Mesenchymal stem cell (in vitro differentiated cells and primary cell): ENCODE measurements around the gene GJD2.

ENCODE experiments used
- DNase-seq: peaks from one replicate; pipeline ENCODE4 v3.0.0-alpha.2; 2013
- H2AFZ ChIP-seq: one replicate; pipeline ENCODE4 v1.6.1; 2013; ENCODE audit warnings: low read depth, mild to moderate bottlenecking, control low read depth, inconsistent platforms, low read length, moderate library complexity
- H2AK5ac ChIP-seq: 2 replicates; pipeline ENCODE4 v1.6.1; 2013; ENCODE audit warnings: low read length, moderate library complexity, mild to moderate bottlenecking, inconsistent platforms; ENCODE audit not compliant: severe bottlenecking
- H2BK120ac ChIP-seq: one replicate; pipeline ENCODE4 v1.6.1; 2013; ENCODE audit warnings: low read depth, mild to moderate bottlenecking, inconsistent platforms, low read length, moderate library complexity
- H2BK12ac ChIP-seq, 2 experiments: one replicate each; pipeline ENCODE4 v1.6.1; 2013; ENCODE audit warnings: inconsistent platforms in 2 of 2, low read length in 2 of 2, mild to moderate bottlenecking in 2 of 2, moderate library complexity in 2 of 2, control low read depth in 1 of 2
- H2BK15ac ChIP-seq: one replicate; pipeline ENCODE4 v1.6.1; 2013; ENCODE audit warnings: mild to moderate bottlenecking, low read depth, inconsistent platforms; ENCODE audit not compliant: poor library complexity, severe bottlenecking
- H2BK5ac ChIP-seq: 2 replicates; pipeline ENCODE4 v1.6.1; 2013; ENCODE audit warnings: low read depth, mild to moderate bottlenecking, low read length, control low read depth, inconsistent platforms; ENCODE audit not compliant: poor library complexity, severe bottlenecking
- H3K14ac ChIP-seq, 2 experiments: one replicate each; pipeline ENCODE4 v1.6.1; 2013; ENCODE audit warnings: inconsistent platforms in 2 of 2, low read length in 2 of 2, control low read depth in 1 of 2, mild to moderate bottlenecking in 1 of 2, moderate library complexity in 1 of 2
- H3K18ac ChIP-seq, 2 experiments: one replicate each; pipeline ENCODE4 v1.6.1; 2013; ENCODE audit warnings: inconsistent platforms in 2 of 2, low read length in 2 of 2, control low read depth in 1 of 2, low read depth in 1 of 2, mild to moderate bottlenecking in 1 of 2
- H3K23ac ChIP-seq, 2 experiments: one replicate each; pipeline ENCODE4 v1.6.1; 2013; ENCODE audit warnings: inconsistent platforms in 2 of 2, low read length in 2 of 2, mild to moderate bottlenecking in 2 of 2, moderate library complexity in 2 of 2, control low read depth in 1 of 2
- H3K27ac ChIP-seq: 2 replicates; pipeline ENCODE4 v1.5.1; 2013; ENCODE audit warnings: mild to moderate bottlenecking, moderate library complexity, low read length, control low read depth, inconsistent platforms; ENCODE audit not compliant: poor library complexity, severe bottlenecking
- H3K27me3 ChIP-seq, 2 experiments: 2 replicates each; pipeline versions ENCODE4 v1.6.1 to v1.7.0; 2013; ENCODE audit warnings: low read length in 2 of 2, mild to moderate bottlenecking in 2 of 2, moderate library complexity in 2 of 2, control low read depth in 1 of 2, inconsistent platforms in 1 of 2; ENCODE audit not compliant: control insufficient read depth in 1 of 2, insufficient read depth in 1 of 2
- H3K36me3 ChIP-seq, 2 experiments: 2 replicates each; pipeline versions ENCODE4 v1.6.1 to v1.7.0; 2013; ENCODE audit warnings: low read length in 2 of 2, control low read depth in 1 of 2, inconsistent platforms in 1 of 2, low read depth in 1 of 2, mild to moderate bottlenecking in 1 of 2; ENCODE audit not compliant: insufficient read depth in 2 of 2, control insufficient read depth in 1 of 2
- H3K4ac ChIP-seq, 2 experiments: one replicate each; pipeline ENCODE4 v1.6.1; 2013; ENCODE audit warnings: inconsistent platforms in 2 of 2, low read length in 2 of 2, mild to moderate bottlenecking in 2 of 2, moderate library complexity in 2 of 2, control low read depth in 1 of 2, low read depth in 1 of 2
- H3K4me1 ChIP-seq: 2 replicates; pipeline ENCODE4 v1.6.1; 2013; ENCODE audit warnings: low read depth, low read length, control low read depth; ENCODE audit not compliant: control insufficient read depth, insufficient read depth
- H3K4me2 ChIP-seq: 2 replicates; pipeline ENCODE4 v1.6.1; 2013; ENCODE audit warnings: low read length, mild to moderate bottlenecking, inconsistent platforms; ENCODE audit not compliant: poor library complexity, severe bottlenecking
- H3K4me3 ChIP-seq, 2 experiments: 2 replicates each; pipeline versions ENCODE4 v1.5.1 to v1.7.0; 2013; ENCODE audit warnings: low read length in 2 of 2, mild to moderate bottlenecking in 2 of 2, control low read depth in 1 of 2, low read depth in 1 of 2; ENCODE audit not compliant: insufficient read depth in 1 of 2
- H3K79me1 ChIP-seq: replicated peaks from 2 replicates; pipeline ENCODE4 v1.6.1; 2013; ENCODE audit warnings: mild to moderate bottlenecking, control low read depth, low read length, inconsistent platforms; ENCODE audit not compliant: poor library complexity, severe bottlenecking
- H3K9ac ChIP-seq: 2 replicates; pipeline ENCODE4 v1.7.0; 2013; ENCODE audit warnings: mild to moderate bottlenecking, low read length, moderate library complexity
- H3K9me3 ChIP-seq: 2 replicates; pipeline ENCODE4 v1.7.0; 2013; ENCODE audit warnings: mild to moderate bottlenecking, low read length; ENCODE audit not compliant: control insufficient read depth
- H4K8ac ChIP-seq: one replicate; pipeline ENCODE4 v1.6.1; 2013; ENCODE audit warnings: inconsistent platforms, mild to moderate bottlenecking, low read length, moderate library complexity
- H4K91ac ChIP-seq: one replicate; pipeline ENCODE4 v1.6.1; 2013; ENCODE audit warnings: mild to moderate bottlenecking, low read length, inconsistent platforms
- WGBS: methylation state at CpG from one replicate; pipeline ENCODE4 v1.1.7; 2013; ENCODE audit warnings: mixed read lengths; 5-methylcytosine and 5-hydroxymethylcytosine counted together

GJD2 gene

DNA sequence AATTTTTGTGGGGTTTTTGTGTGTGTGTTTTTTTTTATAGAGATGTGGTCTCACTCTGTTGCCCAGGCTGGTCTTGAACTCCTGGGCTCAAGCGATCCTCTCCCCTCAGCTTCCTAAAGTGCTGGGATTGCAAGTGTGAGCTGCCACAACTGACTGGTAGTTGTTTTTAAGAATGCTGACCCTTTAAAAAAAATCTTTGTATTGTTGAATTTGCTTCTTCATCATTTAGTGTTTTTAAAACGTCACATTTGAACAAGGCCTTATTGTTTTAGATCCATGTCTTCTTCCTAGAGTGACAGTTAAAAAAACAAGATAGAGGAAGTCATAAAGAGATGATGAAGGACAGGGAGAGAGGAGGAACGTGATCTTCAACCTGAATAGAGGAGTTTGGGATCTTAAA is 24.1 kb downstream of the GJD2 start:
- Histone ChIP-seq H3K79me1 (no peaks in the 10 kb centered on the region), H2AK5ac (no peak overlapping the region), H2BK5ac (no peak overlapping the region), H3K14ac (no peak overlapping the region), H3K4me2 (no peak overlapping the region), H3K4me3 (no peak overlapping the region), H4K91ac (no peak overlapping the region), H3K18ac (no peak overlapping the region), H4K8ac (no peak overlapping the region), H2BK120ac (no peak overlapping the region), H3K4me1 (no peaks in the 10 kb centered on the region), H3K23ac (no peak overlapping the region), H2AFZ (no peak overlapping the region), H2BK15ac (no peak overlapping the region), H3K36me3 (no peaks in the 10 kb centered on the region), H3K9me3 (no peaks in the 10 kb centered on the region), H2BK12ac (no peak overlapping the region), H3K27ac (no peak overlapping the region), H3K27me3 (peaks cover 4 to 50% of the 10 kb centered on the region in 2 experiments), H3K4ac (no peak overlapping the region), H3K9ac (no peak overlapping the region)
- WGBS, result 60% methylated on average over 2 of the region's 3 CpGs
- DNase-seq, result no peak

DNA sequence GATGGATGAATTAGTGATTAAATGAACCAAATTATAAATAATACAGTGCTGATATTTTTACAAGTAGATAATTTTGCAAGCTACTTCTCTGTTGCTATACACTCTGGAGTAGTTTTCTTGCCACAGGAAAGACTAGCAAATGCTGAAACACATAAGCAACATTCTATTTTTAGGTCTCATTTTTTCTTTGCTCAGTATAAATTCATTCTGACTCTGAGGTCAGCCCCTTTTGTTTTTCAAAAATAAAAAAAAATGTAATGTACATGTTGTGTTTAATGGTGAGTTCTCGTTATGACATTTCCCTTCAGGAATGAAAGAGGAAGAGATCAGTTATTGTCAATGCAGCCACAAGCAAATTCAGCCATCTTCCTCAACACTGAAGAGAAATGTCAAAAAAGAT is 24.9 kb downstream of the GJD2 start:
- Histone ChIP-seq H2BK120ac (no peak overlapping the region), H3K18ac (no peak overlapping the region), H3K4me1 (no peaks in the 10 kb centered on the region), H3K4ac (no peak overlapping the region), H2BK12ac (no peak overlapping the region), H3K36me3 (no peaks in the 10 kb centered on the region), H3K27me3 (peaks cover 5 to 47% of the 10 kb centered on the region in 2 experiments), H3K4me2 (no peak overlapping the region), H3K14ac (no peak overlapping the region), H4K91ac (no peak overlapping the region), H2AFZ (no peak overlapping the region), H3K9ac (no peak overlapping the region), H3K23ac (no peak overlapping the region), H4K8ac (no peak overlapping the region), H2BK5ac (no peak overlapping the region), H3K79me1 (no peaks in the 10 kb centered on the region), H2BK15ac (no peak overlapping the region), H2AK5ac (no peak overlapping the region), H3K9me3 (no peaks in the 10 kb centered on the region), H3K27ac (no peak overlapping the region), H3K4me3 (no peak overlapping the region)
- WGBS, result no CpG with 5 or more reads among the region's 1 CpG
- DNase-seq, result no peak

DNA sequence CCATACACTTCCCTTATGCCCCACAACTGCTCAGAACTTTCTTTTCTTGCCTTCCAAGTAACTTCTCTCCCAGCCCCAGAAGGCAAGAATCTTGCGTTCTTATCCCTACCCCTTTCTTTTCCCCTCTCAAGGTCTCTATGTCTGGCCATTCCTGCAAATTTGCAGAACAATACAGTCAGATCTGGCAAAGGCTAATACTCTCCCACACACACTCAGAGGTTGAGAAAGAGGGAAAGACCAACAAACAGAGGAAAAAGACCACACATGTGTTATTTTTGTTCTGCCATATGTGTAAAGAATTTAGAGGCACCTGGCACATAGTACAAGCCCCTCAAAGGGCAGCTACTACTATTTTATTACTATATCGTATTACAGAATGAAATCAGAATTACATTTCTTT is 25.7 kb downstream of the GJD2 start:
- Histone ChIP-seq H3K9ac (no peak overlapping the region), H4K8ac (no peak overlapping the region), H3K14ac (no peak overlapping the region), H2AFZ (no peak overlapping the region), H3K4ac (no peak overlapping the region), H3K18ac (no peak overlapping the region), H3K4me2 (no peak overlapping the region), H2BK12ac (no peak overlapping the region), H2BK120ac (no peak overlapping the region), H3K4me3 (no peak overlapping the region), H3K27ac (no peak overlapping the region), H2BK5ac (no peak overlapping the region), H3K79me1 (no peaks in the 10 kb centered on the region), H4K91ac (no peak overlapping the region), H3K23ac (no peak overlapping the region), H2AK5ac (no peak overlapping the region), H3K27me3 (peaks cover 5 to 39% of the 10 kb centered on the region in 2 experiments), H3K4me1 (no peaks in the 10 kb centered on the region), H3K9me3 (no peaks in the 10 kb centered on the region), H3K36me3 (no peaks in the 10 kb centered on the region), H2BK15ac (no peak overlapping the region)
- DNase-seq, result no peak
- 81% methylated on average over 2 of the region's 2 CpGs for WGBS

DNA sequence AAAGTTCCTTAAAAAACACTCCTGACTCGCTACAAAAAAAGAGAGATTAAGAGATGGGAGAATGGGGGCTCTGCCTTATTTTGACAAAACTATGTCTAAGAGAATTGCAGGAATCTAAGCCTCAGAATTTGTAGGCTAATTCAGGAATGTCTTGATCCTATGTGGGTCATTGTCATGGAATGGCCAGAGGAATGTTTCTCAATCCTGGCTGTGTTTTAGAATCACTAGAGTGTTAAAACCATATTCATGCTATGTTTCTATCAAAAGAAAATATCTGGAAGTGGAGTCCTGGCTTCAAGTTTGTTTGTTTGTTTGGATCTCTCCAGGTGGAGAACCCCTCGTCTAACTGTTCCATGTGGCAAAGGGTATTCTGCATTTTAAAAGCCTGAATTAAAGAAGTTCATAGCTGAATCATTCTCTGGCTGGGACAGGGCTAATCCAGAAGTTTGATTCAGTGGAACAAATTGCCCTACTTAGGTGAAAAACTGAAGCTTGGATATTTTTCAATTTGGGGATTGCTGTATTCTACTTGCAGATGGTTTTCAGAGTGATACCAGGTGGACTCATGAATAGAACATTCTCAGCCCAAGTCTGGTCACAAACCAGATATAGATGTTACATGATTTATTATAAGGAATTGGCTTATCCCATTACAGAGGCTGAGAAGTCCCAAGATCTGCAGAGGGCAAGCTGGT is 28.2 kb downstream of the GJD2 start:
- H3K4me2 ChIP-seq, result no peak overlapping the region
- H3K9me3 ChIP-seq, result no peaks in the 10 kb centered on the region
- no peak overlapping the region for H3K23ac ChIP-seq
- H3K18ac ChIP-seq, result no peak overlapping the region
- H4K91ac ChIP-seq, result no peak overlapping the region
- no peak overlapping the region for H2BK15ac ChIP-seq
- no peak overlapping the region for H2BK120ac ChIP-seq
- H2BK5ac ChIP-seq, result no peak overlapping the region
- no peak overlapping the region for H2BK12ac ChIP-seq
- no peaks in the 10 kb centered on the region for H3K36me3 ChIP-seq
- H2AFZ ChIP-seq, result no peak overlapping the region
- no peak for DNase-seq
- H4K8ac ChIP-seq, result no peak overlapping the region
- no peak overlapping the region for H2AK5ac ChIP-seq
- peaks cover 21 to 28% of the 10 kb centered on the region in 2 experiments for H3K27me3 ChIP-seq
- H3K4me3 ChIP-seq, result no peak overlapping the region
- H3K4ac ChIP-seq, result no peak overlapping the region
- no peak overlapping the region for H3K27ac ChIP-seq
- H3K9ac ChIP-seq, result no peak overlapping the region
- peaks cover 5% of the 10 kb centered on the region for H3K4me1 ChIP-seq
- 74% methylated on average over 2 of the region's 2 CpGs for WGBS
- H3K79me1 ChIP-seq, result no peaks in the 10 kb centered on the region
- no peak overlapping the region for H3K14ac ChIP-seq
